Measurements from ENCODE around the gene LRRK1. TPM values are rescaled to one million over a fixed set of nuclear protein-coding genes. Genes with fewer than 3 reads are reported as not detected.

LRRK1 gene
- total RNA-seq, 4 donors from 2014 or later, result 52.7 to 107 (median 82.7) TPM

DNA sequence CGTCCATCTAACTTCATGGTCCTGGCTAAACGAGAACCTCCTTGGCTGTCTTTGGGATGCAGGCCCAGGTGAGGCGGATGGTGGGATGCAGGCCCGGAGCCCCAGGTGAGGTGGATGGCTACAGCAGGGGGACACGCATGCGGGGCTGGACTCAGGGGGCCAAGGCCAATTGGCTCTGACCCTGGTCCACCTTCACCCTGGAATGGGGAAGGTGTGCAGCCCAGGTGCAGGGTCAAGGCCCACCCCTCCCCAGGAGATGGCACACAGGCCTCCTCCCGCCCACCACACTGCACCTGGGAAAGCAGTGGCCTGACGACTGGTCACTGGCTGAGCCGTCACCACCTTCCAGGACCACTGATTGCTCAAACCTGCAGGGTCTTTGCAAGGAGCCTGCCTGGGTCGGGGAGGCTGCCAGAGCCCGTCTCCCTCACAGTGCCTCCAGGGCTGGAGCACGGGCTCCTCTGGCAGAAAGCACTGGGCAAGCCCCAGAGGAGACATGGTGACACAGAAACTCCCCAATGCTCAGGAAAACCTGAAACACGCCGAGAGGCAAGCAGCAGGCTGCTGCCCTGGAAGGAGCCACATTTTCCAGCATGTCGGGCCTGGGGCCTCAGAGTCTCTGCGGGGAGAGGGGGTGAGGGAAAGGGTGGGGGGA lies 159.6 kb downstream of the LRRK1 start:
- Histone ChIP-seq H3K36me3 (no peaks in the 10 kb centered on the region), H3K4me1 (peaks cover 0 to 4% (median 0%) of the 10 kb centered on the region in 4 donors), H3K4me3 (no peak overlapping the region), H3K27ac (no peak overlapping the region), H3K9me3 (no peaks in the 10 kb centered on the region), H3K27me3 (no peaks in the 10 kb centered on the region)
- TF ChIP-seq EP300 (IDR thresholded peaks at IDR 0.05; ENCODE audit: low read depth), result no peak
- TF ChIP-seq POLR2AphosphoS5 (IDR thresholded peaks at IDR 0.05), result no peak
- TF ChIP-seq, protein P1, sequence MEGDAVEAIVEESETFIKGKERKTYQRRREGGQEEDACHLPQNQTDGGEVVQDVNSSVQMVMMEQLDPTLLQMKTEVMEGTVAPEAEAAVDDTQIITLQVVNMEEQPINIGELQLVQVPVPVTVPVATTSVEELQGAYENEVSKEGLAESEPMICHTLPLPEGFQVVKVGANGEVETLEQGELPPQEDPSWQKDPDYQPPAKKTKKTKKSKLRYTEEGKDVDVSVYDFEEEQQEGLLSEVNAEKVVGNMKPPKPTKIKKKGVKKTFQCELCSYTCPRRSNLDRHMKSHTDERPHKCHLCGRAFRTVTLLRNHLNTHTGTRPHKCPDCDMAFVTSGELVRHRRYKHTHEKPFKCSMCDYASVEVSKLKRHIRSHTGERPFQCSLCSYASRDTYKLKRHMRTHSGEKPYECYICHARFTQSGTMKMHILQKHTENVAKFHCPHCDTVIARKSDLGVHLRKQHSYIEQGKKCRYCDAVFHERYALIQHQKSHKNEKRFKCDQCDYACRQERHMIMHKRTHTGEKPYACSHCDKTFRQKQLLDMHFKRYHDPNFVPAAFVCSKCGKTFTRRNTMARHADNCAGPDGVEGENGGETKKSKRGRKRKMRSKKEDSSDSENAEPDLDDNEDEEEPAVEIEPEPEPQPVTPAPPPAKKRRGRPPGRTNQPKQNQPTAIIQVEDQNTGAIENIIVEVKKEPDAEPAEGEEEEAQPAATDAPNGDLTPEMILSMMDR (IDR thresholded peaks at IDR 0.05), result no peak
- TF ChIP-seq POLR2A (IDR thresholded peaks at IDR 0.05), result no peak
- intact Hi-C loops (cut with DNase I; ENCODE audit: low total_unique reads), result no loop called here
- DNase-seq, result no peak
- in situ Hi-C loops (cut with MboI; ENCODE audit: low pct_ligation_motif_present in 1 of 4, low pct_unique_long_range_greater_than_20kb in 1 of 4, low sequenced_read_pairs in 3 of 4), result no loop called here
- 93 to 100% methylated on average over 1 to 16 of the region's 16 CpGs for WGBS, 2 donors (ENCODE audit: low coverage in 1 of 2)

DNA sequence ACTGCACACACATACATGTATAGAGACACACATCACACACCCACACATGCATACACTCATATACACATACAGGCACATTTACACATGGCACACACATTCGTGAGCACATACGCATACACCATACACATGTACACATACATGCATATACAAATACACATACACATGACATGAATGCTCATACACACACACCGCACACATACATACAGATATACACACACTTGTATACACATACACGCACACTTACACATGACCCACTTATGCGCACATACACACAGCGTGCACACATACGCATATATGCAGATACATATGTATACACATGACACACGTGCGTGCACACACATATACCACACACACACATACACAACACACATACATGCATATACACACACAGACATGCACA lies 162.7 kb downstream of the LRRK1 start:
- H3K36me3 ChIP-seq, result no peaks in the 10 kb centered on the region
- no peak overlapping the region for H3K4me3 ChIP-seq
- peaks cover 0 to 4% (median 0%) of the 10 kb centered on the region in 4 donors for H3K4me1 ChIP-seq
- H3K27me3 ChIP-seq, result no peaks in the 10 kb centered on the region
- no peak overlapping the region for H3K27ac ChIP-seq
- intact Hi-C loops (cut with DNase I; ENCODE audit: low total_unique reads) (no loop called here), in situ Hi-C loops (cut with MboI; ENCODE audit: low pct_ligation_motif_present in 1 of 4, low pct_unique_long_range_greater_than_20kb in 1 of 4, low sequenced_read_pairs in 3 of 4) (loop anchor here in 1 of 4 donors (10.0 kb wide), 1 partner anchor 173 kb away; the partner anchor contains the start of gene CHSY1)
- no peak for DNase-seq
- TF ChIP-seq, protein P1 (IDR thresholded peaks at IDR 0.05), result no peak
- WGBS, 2 donors (ENCODE audit: low coverage in 1 of 2), result 96 to 100% methylated on average over 7 to 9 of the region's 9 CpGs
- no peaks in the 10 kb centered on the region for H3K9me3 ChIP-seq

DNA sequence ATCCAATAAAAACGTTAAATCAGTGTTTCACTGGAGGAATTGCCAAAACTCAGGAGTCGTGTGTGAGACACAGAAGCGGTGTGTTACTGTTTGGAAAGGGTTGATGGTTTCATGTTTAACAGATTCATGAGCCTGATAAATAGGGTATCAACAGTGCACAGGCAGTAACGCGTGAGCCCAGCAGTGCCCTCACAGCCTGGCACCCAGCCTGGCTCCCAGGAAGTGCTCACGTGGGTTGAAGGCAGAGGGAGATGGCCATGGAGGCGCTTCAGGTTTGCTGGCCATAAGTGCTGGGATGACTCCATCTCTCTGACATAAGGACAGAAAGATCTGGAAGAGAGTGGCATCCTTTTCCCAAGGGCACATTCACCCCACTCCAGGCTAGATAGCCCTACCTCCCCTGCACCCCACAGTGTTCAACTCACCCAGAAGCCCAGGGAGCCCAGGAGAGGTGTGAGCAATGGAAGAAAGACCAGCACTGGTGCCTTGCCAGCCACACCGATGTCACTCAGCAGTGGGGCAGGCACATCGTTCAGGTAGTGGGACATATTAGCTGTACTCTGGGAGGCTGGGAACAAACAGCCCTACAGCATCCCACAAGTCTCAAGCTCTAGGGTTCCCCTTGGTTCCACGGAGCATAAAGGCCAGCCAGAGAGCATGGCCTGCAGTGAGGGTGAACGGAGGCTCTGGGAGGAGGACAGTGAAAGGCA lies 164.3 kb downstream of the LRRK1 start:
- peaks cover 0 to 5% (median 0%) of the 10 kb centered on the region in 4 donors for H3K4me1 ChIP-seq
- no peak overlapping the region for H3K4me3 ChIP-seq
- WGBS, 2 donors (ENCODE audit: low coverage in 1 of 2), result 36 to 61% methylated on average over 6 to 11 of the region's 11 CpGs
- in situ Hi-C loops (cut with MboI; ENCODE audit: low pct_ligation_motif_present in 1 of 4, low pct_unique_long_range_greater_than_20kb in 1 of 4, low sequenced_read_pairs in 3 of 4) (loop anchor here in 1 of 4 donors (10.0 kb wide), 1 partner anchor 171 kb away; the partner anchor contains the start of gene CHSY1), intact Hi-C loops (cut with DNase I; ENCODE audit: low total_unique reads) (no loop called here)
- H3K27ac ChIP-seq, result no peak overlapping the region
- no peaks in the 10 kb centered on the region for H3K36me3 ChIP-seq
- no peaks in the 10 kb centered on the region for H3K9me3 ChIP-seq
- no peak for DNase-seq
- H3K27me3 ChIP-seq, result no peaks in the 10 kb centered on the region
- TF ChIP-seq EP300 (IDR thresholded peaks at IDR 0.05; ENCODE audit: low read depth), result no peak
- TF ChIP-seq, protein P1 (IDR thresholded peaks at IDR 0.05), result no peak
- no peak for TF ChIP-seq POLR2A (IDR thresholded peaks at IDR 0.05)
- no peak for TF ChIP-seq POLR2AphosphoS5 (IDR thresholded peaks at IDR 0.05)

DNA sequence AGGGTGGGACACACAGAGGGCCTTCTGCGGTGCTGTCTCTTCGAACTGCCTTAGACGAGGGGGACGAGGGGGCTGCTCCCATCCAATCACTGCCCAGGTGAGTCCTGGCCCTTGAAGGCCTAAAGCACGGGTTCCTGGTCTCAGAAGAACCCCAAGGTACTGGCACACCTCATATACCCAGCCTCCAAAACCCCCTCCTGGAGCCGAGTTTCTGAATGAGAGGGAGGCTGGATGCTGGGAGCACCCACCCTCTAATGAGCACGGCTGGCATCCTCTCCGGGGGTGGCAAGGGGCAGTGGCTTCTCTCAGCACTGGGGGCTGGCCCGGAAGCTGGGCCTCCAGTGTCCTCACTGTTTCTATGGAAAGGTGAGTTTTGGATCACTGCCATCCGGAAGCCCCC lies 165.6 kb downstream of the LRRK1 start:
- TF ChIP-seq EP300 (IDR thresholded peaks at IDR 0.05; ENCODE audit: low read depth), result no peak
- TF ChIP-seq POLR2A (IDR thresholded peaks at IDR 0.05), result no peak
- TF ChIP-seq, protein P1 (IDR thresholded peaks at IDR 0.05), result no peak
- TF ChIP-seq POLR2AphosphoS5 (IDR thresholded peaks at IDR 0.05), result no peak
- Histone ChIP-seq H3K4me1 (peaks cover 0 to 10% (median 0%) of the 10 kb centered on the region in 4 donors), H3K36me3 (no peaks in the 10 kb centered on the region), H3K27ac (no peak overlapping the region), H3K9me3 (no peaks in the 10 kb centered on the region), H3K27me3 (no peaks in the 10 kb centered on the region), H3K4me3 (no peak overlapping the region)
- intact Hi-C loops (cut with DNase I; ENCODE audit: low total_unique reads) (loop anchor here (5.0 kb wide), 1 partner anchor 172 kb away; no protein-coding TSS in a partner anchor), in situ Hi-C loops (cut with MboI; ENCODE audit: low pct_ligation_motif_present in 1 of 4, low pct_unique_long_range_greater_than_20kb in 1 of 4, low sequenced_read_pairs in 3 of 4) (loop anchor here in 2 of 4 donors (5.0 to 10.0 kb wide), 2 partner anchors 170 to 178 kb away; partner anchors contain the start of gene CHSY1 (in 1 of the 2))
- no peak for DNase-seq
- 81% methylated on average over 10 of the region's 10 CpGs; no CpG with 5 or more reads in 1 of the 2 donors for WGBS, 2 donors (ENCODE audit: low coverage in 1 of 2)

Data from transverse colon (tissue), 4 donors.